H1 (cell line): ENCODE results near the gene UBASH3A. TPM values are rescaled to one million over a fixed set of nuclear protein-coding genes. Genes with fewer than 3 reads are reported as not detected.

Experiments
- CTCF ChIA-PET: fragments of 300-600 bp; sonication (Branson Sonifier 250); formaldehyde crosslinking; loops from one replicate; lab custom pipeline; 2021; ENCODE audit not compliant: partially characterized antibody; lab: Charles Lee
- POLR2A ChIA-PET: fragments of 300-600 bp; sonication (Branson Sonifier 250); formaldehyde crosslinking; loops from one replicate; lab custom pipeline; 2021; ENCODE audit warnings: inconsistent platforms; ENCODE audit not compliant: partially characterized antibody; lab: Charles Lee
- DNase-seq, 2 experiments: peaks; one replicate each; pipeline versions ENCODE4 v3.0.0 to v3.0.0-alpha.2; 2010 to 2022; ENCODE audit warnings: low spot score in 2 of 2, low read depth in 1 of 2, mixed read lengths in 1 of 2
- FAIRE-seq: peaks from 2 replicates; lab custom pipeline; 2011; peaks lifted over from hg19 to GRCh38; lab: Jason Lieb, UNC
- H2AFZ ChIP-seq: 2 replicates; pipeline ENCODE4 v1.8.1; 2012; ENCODE audit warnings: low read length, inconsistent platforms
- H2AK5ac ChIP-seq: 2 replicates; pipeline ENCODE4 v1.6.1; 2013; ENCODE audit warnings: low read depth, low read length
- H2BK120ac ChIP-seq: replicated peaks from 2 replicates; pipeline ENCODE3; 2013; ENCODE audit warnings: low read depth, low read length, inconsistent platforms
- H2BK12ac ChIP-seq: 2 replicates; pipeline ENCODE4 v1.6.1; 2013; ENCODE audit warnings: low read depth, low read length
- H2BK15ac ChIP-seq: 2 replicates; pipeline ENCODE4 v1.6.1; 2013; ENCODE audit warnings: low read length
- H2BK20ac ChIP-seq: 2 replicates; pipeline ENCODE4 v1.6.1; 2013; ENCODE audit warnings: low read length
- H2BK5ac ChIP-seq: 2 replicates; pipeline ENCODE4 v1.6.1; 2013; ENCODE audit warnings: low read depth, low read length
- H3K14ac ChIP-seq: 2 replicates; pipeline ENCODE4 v1.6.1; 2013; ENCODE audit warnings: inconsistent platforms; ENCODE audit not compliant: insufficient read length
- H3K18ac ChIP-seq: 2 replicates; pipeline ENCODE4 v1.6.1; 2013; ENCODE audit warnings: low read length; ENCODE audit errors: extremely low read depth
- H3K23ac ChIP-seq: 2 replicates; pipeline ENCODE4 v1.6.1; 2013; ENCODE audit warnings: inconsistent platforms; ENCODE audit not compliant: insufficient read length
- H3K23me2 ChIP-seq: 2 replicates; pipeline ENCODE4 v1.6.1; 2013; ENCODE audit warnings: low read depth, low read length
- H3K27ac ChIP-seq: 2 replicates; pipeline ENCODE4 v1.6.1; 2011; ENCODE audit warnings: low read depth, low read length, inconsistent platforms
- H3K27me3 ChIP-seq, 4 experiments: replicated peaks in 1 of 4; 1 replicate in 1 of 4; 2 replicates in 3 of 4; pipeline versions ENCODE4 v1.6.1 to v1.8.1; 2011 to 2013; ENCODE audit warnings: low read length in 3 of 4, mild to moderate bottlenecking in 3 of 4, inconsistent platforms in 2 of 4, mixed read lengths in 2 of 4, moderate library complexity in 1 of 4; ENCODE audit not compliant: control insufficient read depth in 3 of 4, insufficient read depth in 3 of 4; ENCODE audit errors: extremely low read depth in 1 of 4
- H3K36me3 ChIP-seq, 4 experiments: 2 replicates each; pipeline versions ENCODE4 v1.6.1 to v1.8.1; 2011 to 2013; ENCODE audit warnings: mild to moderate bottlenecking in 4 of 4, low read length in 3 of 4, moderate library complexity in 2 of 4, control low read depth in 1 of 4, inconsistent platforms in 1 of 4; ENCODE audit not compliant: insufficient read depth in 4 of 4, control insufficient read depth in 2 of 4
- H3K4ac ChIP-seq: replicated peaks from 2 replicates; pipeline ENCODE3; 2013; ENCODE audit warnings: low read length, low read depth, mixed read lengths, inconsistent platforms; ENCODE audit not compliant: insufficient read length
- H3K4me1 ChIP-seq, 4 experiments: replicated peaks in 1 of 4; 1 replicate in 1 of 4; 2 replicates in 3 of 4; pipeline versions ENCODE4 v1.6.1 to v1.8.1; 2011 to 2013; ENCODE audit warnings: low read length in 3 of 4, inconsistent platforms in 2 of 4, mixed read lengths in 1 of 4; ENCODE audit not compliant: insufficient read depth in 4 of 4, control insufficient read depth in 3 of 4
- H3K4me2 ChIP-seq, 2 experiments: 2 replicates each; pipeline versions ENCODE4 v1.6.1 to v1.8.1; 2011 to 2013; ENCODE audit warnings: low read depth in 2 of 2, low read length in 2 of 2, control low read depth in 1 of 2, inconsistent platforms in 1 of 2, mild to moderate bottlenecking in 1 of 2; ENCODE audit not compliant: insufficient read depth in 1 of 2
- H3K4me3 ChIP-seq, 4 experiments: fragments of 200-600, 300-600 bp in 1 of 4; sonication (generic), shearing (Covaris generic), sonication (Bioruptor Twin) in 1 of 4; 2 replicates each; pipeline versions ENCODE4 v1.5.1 to v1.8.1; 2011 to 2016; ENCODE audit warnings: low read length in 4 of 4, low read depth in 3 of 4, control low read depth in 2 of 4, inconsistent platforms in 2 of 4, mild to moderate bottlenecking in 2 of 4, mixed read lengths in 1 of 4, moderate library complexity in 1 of 4; ENCODE audit not compliant: insufficient read depth in 2 of 4; ENCODE audit errors: extremely low read depth in 1 of 4
- H3K56ac ChIP-seq: replicated peaks from 2 replicates; pipeline ENCODE3; 2013; ENCODE audit warnings: low read depth, mild to moderate bottlenecking, mixed read lengths, low read length, inconsistent platforms; ENCODE audit not compliant: insufficient read length
- H3K79me1 ChIP-seq: 2 replicates; pipeline ENCODE4 v1.6.1; 2013; ENCODE audit warnings: low read depth, low read length, control low read depth
- H3K79me2 ChIP-seq, 2 experiments: 2 replicates each; pipeline versions ENCODE4 v1.6.1 to v1.8.1; 2012 to 2013; ENCODE audit warnings: low read length in 2 of 2, mild to moderate bottlenecking in 2 of 2, inconsistent platforms in 1 of 2; ENCODE audit not compliant: insufficient read depth in 2 of 2, control insufficient read depth in 1 of 2
- H3K9ac ChIP-seq, 4 experiments: replicated peaks in 1 of 4; 1 replicate in 1 of 4; 2 replicates in 3 of 4; pipeline versions ENCODE4 v1.6.1 to v1.8.1; 2011 to 2013; ENCODE audit warnings: low read depth in 3 of 4, low read length in 3 of 4, control low read depth in 2 of 4, mild to moderate bottlenecking in 2 of 4, moderate library complexity in 2 of 4, inconsistent platforms in 1 of 4; ENCODE audit errors: extremely low read depth in 1 of 4
- H3K9me3 ChIP-seq, 2 experiments: 2 replicates each; pipeline versions ENCODE4 v1.6.1 to v1.8.1; 2012 to 2013; ENCODE audit warnings: mild to moderate bottlenecking in 2 of 2, moderate library complexity in 2 of 2, control low read depth in 1 of 2, inconsistent platforms in 1 of 2, low read depth in 1 of 2, low read length in 1 of 2, mixed read lengths in 1 of 2; ENCODE audit not compliant: insufficient read depth in 2 of 2
- H4K20me1 ChIP-seq, 2 experiments: replicated peaks in 1 of 2; 2 replicates each; pipeline versions ENCODE3 to v1.8.1; 2011 to 2013; ENCODE audit warnings: inconsistent platforms in 2 of 2, low read length in 2 of 2, mild to moderate bottlenecking in 1 of 2; ENCODE audit not compliant: insufficient read depth in 2 of 2, control insufficient read depth in 1 of 2
- H4K5ac ChIP-seq: 2 replicates; pipeline ENCODE4 v1.6.1; 2013; ENCODE audit warnings: low read length, low read depth, mixed read lengths, inconsistent platforms; ENCODE audit not compliant: insufficient read length
- H4K8ac ChIP-seq: 2 replicates; pipeline ENCODE4 v1.8.0; 2013; ENCODE audit warnings: mild to moderate bottlenecking, moderate library complexity, low read length, inconsistent platforms; ENCODE audit not compliant: insufficient read depth; ENCODE audit errors: extremely low read depth
- H4K91ac ChIP-seq: replicated peaks from 2 replicates; pipeline ENCODE3; 2013; ENCODE audit warnings: low read length, mixed read lengths, inconsistent platforms; ENCODE audit not compliant: insufficient read length
- CEBPB ChIP-seq: IDR thresholded peaks from 2 replicates; pipeline ENCODE4 v1.6.1; 2012; ENCODE audit warnings: low read depth, low read length
- CREB1 ChIP-seq: IDR thresholded peaks from 2 replicates; pipeline ENCODE4 v1.6.1; 2012; ENCODE audit warnings: inconsistent platforms
- CTBP2 ChIP-seq: IDR thresholded peaks from 2 replicates; pipeline ENCODE4 v1.7.0; 2011; ENCODE audit warnings: borderline replicate concordance, mild to moderate bottlenecking, moderate library complexity, mixed read lengths, low read length; ENCODE audit not compliant: insufficient read depth, insufficient read length
- EZH2 ChIP-seq: fragments of 200-600 bp; sonication (generic); IDR thresholded peaks from 2 replicates; pipeline ENCODE4 v1.7.1; 2012; ENCODE audit warnings: low read depth, mild to moderate bottlenecking, moderate library complexity, low read length, inconsistent platforms; ENCODE audit not compliant: severe bottlenecking
- JUND ChIP-seq: IDR thresholded peaks from 2 replicates; pipeline ENCODE4 v1.6.1; 2011; ENCODE audit warnings: mild to moderate bottlenecking, improper control_type of control experiment, low read length
- RFX5 ChIP-seq: IDR thresholded peaks from 2 replicates; pipeline ENCODE4 v1.6.1; 2011; ENCODE audit warnings: low read depth, low read length, improper control_type of control experiment, borderline replicate concordance
- SUZ12 ChIP-seq: fragments of 200-600 bp; sonication (generic); IDR thresholded peaks from 2 replicates; pipeline ENCODE4 v1.6.1; 2012; ENCODE audit warnings: mild to moderate bottlenecking, inconsistent platforms, low read length, moderate library complexity, mixed read lengths
- TAF1 ChIP-seq: IDR thresholded peaks from 2 replicates; pipeline ENCODE4 v1.6.1; 2011; ENCODE audit warnings: mild to moderate bottlenecking, low read depth, low read length
- TBP ChIP-seq: IDR thresholded peaks from 2 replicates; pipeline ENCODE4 v1.6.1; 2011; ENCODE audit warnings: low read depth, low read length, improper control_type of control experiment
- USF2 ChIP-seq: IDR thresholded peaks from 2 replicates; pipeline ENCODE4 v1.6.1; 2011; ENCODE audit warnings: low read length, improper control_type of control experiment
- WGBS, 2 experiments: shearing (Covaris generic) in 1 of 2; methylation state at CpG; one replicate each; pipeline versions ENCODE4 v1.1.6 to v1.1.7; 2013 to 2015; ENCODE audit warnings: low lambda C conversion rate in 2 of 2, mixed read lengths in 2 of 2, inconsistent platforms in 1 of 2, low coverage in 1 of 2, missing lambda C conversion rate in 1 of 2; ENCODE audit not compliant: insufficient replicate concordance in 2 of 2, insufficient coverage in 1 of 2, insufficient read length in 1 of 2; ENCODE audit errors: extremely low coverage in 1 of 2, missing lambda C conversion rate in 1 of 2; 5-methylcytosine and 5-hydroxymethylcytosine counted together
- polyA plus RNA-seq, 7 experiments: library from polyadenylated mRNA; depleted of rRNA in 3 of 7; stranded (reverse) in 5 of 7; unstranded in 2 of 7; fragments of >200 nt in 5 of 7; fragments of 200-250 nt in 2 of 7; gene quantifications; 1 replicate in 5 of 7; 2 replicates in 1 of 7; 4 replicates in 1 of 7; pipeline versions ENCODE4 v1.2.1 to v1.2.3, GENCODE V29; 2011 to 2013; ENCODE audit warnings: missing spikeins in 2 of 7, mixed read lengths in 2 of 7
- total RNA-seq: library from RNA; stranded (reverse); fragmentation: NEBNext Ultra II Directional; extraction: Animal tissue kit (Norgen Biotek cat#: 25700); gene quantifications from 2 replicates; pipeline ENCODE4 v1.2.1, GENCODE V29; 2021

The UBASH3A gene
- total and polyA plus RNA-seq, 2 of the 8 experiments (the other 6 are each of a cell fraction or from before 2014, with no cell fraction given) = not detected

DNA sequence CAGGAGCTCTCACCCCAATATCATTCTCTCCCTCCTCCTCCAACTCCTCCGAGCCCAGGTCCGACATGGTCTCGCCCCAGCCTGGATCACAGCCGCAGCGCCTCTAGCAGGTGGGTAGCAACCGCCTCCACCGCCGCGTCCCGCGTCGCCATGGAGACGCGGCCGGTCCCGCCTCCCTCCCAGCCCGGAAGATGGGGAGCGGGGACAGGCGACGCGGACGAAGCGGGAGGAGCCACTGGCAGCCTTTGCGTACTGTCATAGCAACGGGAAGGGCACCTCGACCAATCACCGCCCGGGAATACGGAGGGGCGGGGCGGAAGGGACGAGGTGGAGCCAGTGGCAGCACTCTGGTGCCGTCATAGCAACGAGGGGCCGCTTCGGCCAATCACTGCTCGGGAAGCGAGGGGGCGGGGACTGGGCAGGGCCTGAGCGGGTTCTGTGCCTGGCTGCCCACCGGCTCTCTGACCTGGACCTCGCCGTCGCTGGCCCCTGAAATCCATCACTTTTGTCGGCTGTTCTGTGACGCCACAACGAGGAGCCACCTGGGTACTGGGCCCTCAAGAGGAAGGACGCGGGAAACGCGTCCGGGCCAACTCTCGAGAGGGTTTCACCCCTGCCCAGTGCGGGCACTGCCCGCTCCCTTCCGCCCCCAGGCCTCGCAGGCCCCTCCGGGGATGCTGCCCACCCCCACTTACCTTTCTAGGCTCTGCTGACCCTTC, 92.6 kb downstream of the UBASH3A start, which contains the start of gene RSPH1:
Gene RSPH1, minus strand, starts transcription at position 105 of the 719 bp plus-strand sequence. Its CDS starts 38 bp downstream, at position 67.
- Histone ChIP-seq H2BK5ac (peak within 1 kb of the TSS; percentile 80; the same call in 1 of the 2 replicates), H2BK15ac (peak within 1 kb of the TSS; percentile 85; the same call in 1 of the 2 replicates), H3K27me3 (peaks cover 0 to 5% (median 4%) of the 10 kb centered on the region in 4 experiments; a peak in 1 of 7 replicates), H4K8ac (peak within 1 kb of the TSS; percentile 93; the same call in 1 of the 2 replicates), H3K9me3 (no peaks in the 10 kb centered on the region), H3K4me1 (peaks cover 0 to 7% (median 4%) of the 10 kb centered on the region in 4 experiments; a peak in 5 of 7 replicates), H2BK12ac (0 out of 2 replicates have a peak within 1 kb of the TSS, but pooled peaks have one; percentile 86), H3K27ac (peak within 1 kb of the TSS; percentile 87), H3K23ac (no peak within 1 kb of the TSS), H4K91ac (peak within 1 kb of the TSS; percentile 11), H2BK20ac (0 out of 2 replicates have a peak within 1 kb of the TSS, but pooled peaks have one; percentile 56), H3K79me2 (no peaks in the 10 kb centered on the region), H3K9ac (peak within 1 kb of the TSS in 3 of 4 experiments; percentile 76 to 84 (median 79); a peak in 6 of 7 replicates), H3K36me3 (no peaks in the 10 kb centered on the region), H3K4ac (no peak within 1 kb of the TSS), H2BK120ac (no peak within 1 kb of the TSS), H3K18ac (no peak within 1 kb of the TSS), H4K20me1 (no peaks in the 10 kb centered on the region), H3K14ac (no peak within 1 kb of the TSS), H3K4me2 (peak within 1 kb of the TSS; percentile 87 to 95), H4K5ac (peak within 1 kb of the TSS; percentile 6), H2AFZ (peak within 1 kb of the TSS; percentile 91), H3K4me3 (peak within 1 kb of the TSS; percentile 60 to 78 (median 70)), H3K23me2 (peaks cover 11% of the 10 kb centered on the region), H3K79me1 (no peaks in the 10 kb centered on the region), H2AK5ac (peak within 1 kb of the TSS; percentile 28; the same call in 1 of the 2 replicates), H3K56ac (peak within 1 kb of the TSS; percentile 11)
- peak; percentile 97 to 99 for DNase-seq
- ChIA-PET CTCF (interaction anchor here (0.6 to 1.5 kb wide), 6 partner anchors 8 to 29 kb away, joined by 3 to 5 read pairs (median 4); no protein-coding TSS in a partner anchor), POLR2A (interaction anchor here (1.0 to 1.8 kb wide), 5 partner anchors 16 to 29 kb away, joined by 3 to 7 read pairs (median 4); partner anchors contain the start of gene SLC37A1)
- WGBS, 2 experiments = 2% methylated on average over 35 of the region's 58 CpGs; no CpG with 5 or more reads in 1 of the 2 experiments
- FAIRE-seq = no peak
- TF ChIP-seq RFX5 (0 out of 2 replicates have a peak, but pooled peaks have one; percentile 38), CEBPB (no peak), TAF1 (peak; percentile 84), SUZ12 (no peak), JUND (no peak), CREB1 (peak; percentile 89), EZH2 (no peak), TBP (peak; percentile 63; the same call in 1 of the 2 replicates), CTBP2 (no peak), USF2 (no peak)
